Osteoblast (primary cell): ENCODE data around the gene GREM2. TPM values are rescaled to one million over a fixed set of nuclear protein-coding genes. Genes with fewer than 3 reads are reported as not detected.

Experiments used
- DNase-seq: peaks from one replicate; pipeline ENCODE4 v3.0.0; 2011; ENCODE audit warnings: low spot score, mixed read lengths; ENCODE audit not compliant: insufficient read length; ENCODE audit errors: missing footprints
- H2AFZ ChIP-seq: 2 replicates; pipeline ENCODE4 v1.6.0; 2011; ENCODE audit warnings: mild to moderate bottlenecking, low read length
- H3K27ac ChIP-seq: 2 replicates; pipeline ENCODE4 v1.5.1; 2011; ENCODE audit warnings: mild to moderate bottlenecking, low read depth, low read length, moderate library complexity
- H3K27me3 ChIP-seq: 2 replicates; pipeline ENCODE4 v1.6.0; 2012; ENCODE audit warnings: mild to moderate bottlenecking, control low read depth, inconsistent platforms, low read length, moderate library complexity; ENCODE audit not compliant: insufficient read depth
- H3K36me3 ChIP-seq: 2 replicates; pipeline ENCODE4 v1.5.1; 2011; ENCODE audit warnings: mild to moderate bottlenecking, low read length, control low read depth, moderate library complexity; ENCODE audit not compliant: insufficient read depth
- H3K4me1 ChIP-seq: 2 replicates; pipeline ENCODE4 v1.5.1; 2011; ENCODE audit warnings: mild to moderate bottlenecking, low read length, control low read depth, moderate library complexity; ENCODE audit not compliant: insufficient read depth
- H3K4me2 ChIP-seq: 2 replicates; pipeline ENCODE4 v1.6.0; 2011; ENCODE audit warnings: mild to moderate bottlenecking, low read length; ENCODE audit not compliant: insufficient read depth
- H3K4me3 ChIP-seq: fragments of 200-600 bp; sonication (generic); 3 replicates; pipeline ENCODE4 v1.5.1; 2012; ENCODE audit warnings: mild to moderate bottlenecking, low read length, inconsistent platforms; ENCODE audit not compliant: insufficient read depth
- H3K79me2 ChIP-seq: 2 replicates; pipeline ENCODE4 v1.6.0; 2012; ENCODE audit warnings: mild to moderate bottlenecking, low read length, control low read depth, inconsistent platforms; ENCODE audit not compliant: insufficient read depth
- H3K9me3 ChIP-seq: 2 replicates; pipeline ENCODE4 v1.5.1; 2011; ENCODE audit warnings: low read depth, low read length, control low read depth
- H4K20me1 ChIP-seq: 2 replicates; pipeline ENCODE4 v1.6.0; 2012; ENCODE audit warnings: mild to moderate bottlenecking, low read length, control low read depth; ENCODE audit not compliant: insufficient read depth
- total RNA-seq: library from RNA; depleted of rRNA; stranded (reverse); fragments of >200 nt; gene quantifications from 2 replicates; pipeline ENCODE4 v1.2.3, GENCODE V29; 2012
- TF ChIP-seq, protein P1 (sequence below): IDR thresholded peaks from 2 replicates; pipeline ENCODE4 v1.5.1; 2011; ENCODE audit warnings: mild to moderate bottlenecking, low read depth, low read length, moderate library complexity; ENCODE audit errors: extremely low read depth

GREM2 gene
- total RNA-seq, 1 donor = 4.7 TPM

DNA sequence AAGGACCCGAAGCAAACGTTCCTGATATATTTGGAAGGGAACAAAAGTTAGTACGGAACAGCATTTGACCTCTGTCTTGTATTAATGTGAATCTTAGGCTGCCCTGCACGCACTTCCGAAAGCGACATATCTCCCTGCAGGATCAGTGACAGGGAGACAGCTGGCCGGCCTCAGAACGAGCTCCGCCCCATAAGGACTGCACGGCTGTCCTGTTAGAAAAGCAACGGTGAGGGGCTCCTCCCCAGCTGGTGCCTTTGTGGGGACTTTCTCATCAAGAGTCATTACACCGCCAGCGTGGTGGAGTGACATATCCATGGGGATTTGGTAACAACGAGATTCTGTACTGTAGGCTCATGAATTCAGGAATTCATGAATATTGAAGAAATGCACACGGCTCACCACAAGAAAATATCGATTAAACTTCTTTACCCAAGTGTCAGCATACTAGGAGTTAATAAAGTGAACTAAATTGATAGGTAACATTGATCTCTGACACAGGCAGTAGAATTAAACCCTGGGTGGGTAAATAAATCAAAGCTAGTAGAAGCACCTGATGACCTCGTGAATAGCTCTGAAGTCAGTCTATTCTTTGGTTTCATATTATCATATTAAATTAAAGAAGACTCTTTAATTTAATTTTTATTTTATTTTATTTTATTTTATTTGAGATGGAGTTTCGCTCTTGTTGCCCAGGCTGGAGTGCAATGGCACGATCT, 8.1 kb upstream of the GREM2 start:
- Histone ChIP-seq H3K79me2 (no peaks in the 10 kb centered on the region), H3K27ac (no peak overlapping the region), H3K4me3 (no peak overlapping the region), H3K27me3 (no peaks in the 10 kb centered on the region), H4K20me1 (no peaks in the 10 kb centered on the region), H3K9me3 (no peaks in the 10 kb centered on the region), H3K4me2 (no peak overlapping the region), H3K4me1 (peaks cover 2% of the 10 kb centered on the region), H2AFZ (no peak overlapping the region), H3K36me3 (no peaks in the 10 kb centered on the region)
- TF ChIP-seq, protein P1, sequence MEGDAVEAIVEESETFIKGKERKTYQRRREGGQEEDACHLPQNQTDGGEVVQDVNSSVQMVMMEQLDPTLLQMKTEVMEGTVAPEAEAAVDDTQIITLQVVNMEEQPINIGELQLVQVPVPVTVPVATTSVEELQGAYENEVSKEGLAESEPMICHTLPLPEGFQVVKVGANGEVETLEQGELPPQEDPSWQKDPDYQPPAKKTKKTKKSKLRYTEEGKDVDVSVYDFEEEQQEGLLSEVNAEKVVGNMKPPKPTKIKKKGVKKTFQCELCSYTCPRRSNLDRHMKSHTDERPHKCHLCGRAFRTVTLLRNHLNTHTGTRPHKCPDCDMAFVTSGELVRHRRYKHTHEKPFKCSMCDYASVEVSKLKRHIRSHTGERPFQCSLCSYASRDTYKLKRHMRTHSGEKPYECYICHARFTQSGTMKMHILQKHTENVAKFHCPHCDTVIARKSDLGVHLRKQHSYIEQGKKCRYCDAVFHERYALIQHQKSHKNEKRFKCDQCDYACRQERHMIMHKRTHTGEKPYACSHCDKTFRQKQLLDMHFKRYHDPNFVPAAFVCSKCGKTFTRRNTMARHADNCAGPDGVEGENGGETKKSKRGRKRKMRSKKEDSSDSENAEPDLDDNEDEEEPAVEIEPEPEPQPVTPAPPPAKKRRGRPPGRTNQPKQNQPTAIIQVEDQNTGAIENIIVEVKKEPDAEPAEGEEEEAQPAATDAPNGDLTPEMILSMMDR = no peak
- no peak for DNase-seq

DNA sequence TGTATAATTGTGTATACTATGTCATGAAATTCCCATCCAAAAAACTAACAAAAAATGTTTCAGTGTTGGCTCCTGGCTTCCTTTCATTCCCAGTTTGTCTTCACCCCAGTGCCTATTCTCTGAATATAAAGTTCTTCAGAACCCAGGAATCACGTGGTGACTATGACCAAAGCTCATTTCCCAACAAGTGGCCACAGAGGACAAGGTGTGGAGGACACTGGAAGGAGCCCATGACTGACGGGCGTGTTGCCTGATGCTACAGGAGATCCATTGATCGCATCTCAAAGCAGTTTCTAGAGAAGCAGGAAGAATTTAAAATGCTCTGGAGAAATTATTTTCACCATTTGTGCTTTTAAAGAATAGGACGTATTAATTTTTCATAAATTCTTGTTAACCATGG, 7.4 kb upstream of the GREM2 start:
- Histone ChIP-seq H4K20me1 (no peaks in the 10 kb centered on the region), H3K79me2 (no peaks in the 10 kb centered on the region), H3K27ac (no peak overlapping the region), H2AFZ (no peak overlapping the region), H3K27me3 (no peaks in the 10 kb centered on the region), H3K4me3 (no peak overlapping the region), H3K4me2 (no peak overlapping the region), H3K36me3 (no peaks in the 10 kb centered on the region), H3K4me1 (peaks cover 2% of the 10 kb centered on the region), H3K9me3 (no peaks in the 10 kb centered on the region)
- DNase-seq = no peak
- TF ChIP-seq, protein P1 = no peak

DNA sequence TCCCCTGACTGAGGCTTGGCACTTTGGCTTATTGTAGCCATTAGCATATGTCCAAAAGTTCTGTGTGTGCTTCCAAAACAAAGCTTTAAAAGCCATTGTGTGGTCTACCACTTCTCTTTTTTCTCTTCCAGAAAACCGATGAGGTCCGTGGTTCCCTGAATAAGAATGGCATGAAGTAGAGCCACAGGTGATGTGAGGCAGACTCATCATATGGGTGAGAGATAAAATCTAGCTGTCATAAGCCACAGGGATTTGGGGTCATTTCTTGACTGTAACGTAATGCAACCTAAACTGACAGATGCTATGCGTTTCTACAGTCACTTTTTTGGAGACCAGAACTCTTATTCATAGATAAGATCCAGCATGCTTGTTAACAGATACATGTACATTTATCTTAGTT, 7.0 kb upstream of the GREM2 start:
- Histone ChIP-seq H3K79me2 (no peaks in the 10 kb centered on the region), H3K4me3 (no peak overlapping the region), H3K27me3 (no peaks in the 10 kb centered on the region), H2AFZ (no peak overlapping the region), H3K4me2 (no peak overlapping the region), H4K20me1 (no peaks in the 10 kb centered on the region), H3K9me3 (no peaks in the 10 kb centered on the region), H3K36me3 (no peaks in the 10 kb centered on the region), H3K27ac (no peak overlapping the region), H3K4me1 (peaks cover 2% of the 10 kb centered on the region)
- TF ChIP-seq, protein P1 = no peak
- no peak for DNase-seq

DNA sequence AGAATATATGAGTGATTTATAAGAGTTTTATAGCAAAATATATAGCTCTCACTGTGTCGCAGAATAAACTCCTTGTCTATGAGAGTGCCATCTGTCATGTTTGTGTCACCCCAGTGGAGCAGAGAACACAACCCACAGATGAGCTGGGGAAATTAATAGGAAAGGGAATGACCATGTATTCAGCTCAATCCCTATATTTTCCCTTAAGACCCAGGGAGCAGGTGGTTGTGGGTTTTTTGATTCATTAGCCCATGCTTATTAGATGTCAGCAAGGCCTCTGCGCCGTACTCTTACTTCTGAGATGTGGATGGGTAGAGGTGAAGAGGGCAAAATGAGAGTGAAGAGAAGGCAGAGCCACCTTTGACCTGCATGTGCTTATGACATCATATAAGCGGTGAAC, 4.1 kb upstream of the GREM2 start:
- TF ChIP-seq, protein P1 = no peak
- Histone ChIP-seq H3K79me2 (peaks cover 8% of the 10 kb centered on the region), H2AFZ (no peak overlapping the region), H3K4me3 (no peak overlapping the region), H3K27me3 (no peaks in the 10 kb centered on the region), H3K9me3 (no peaks in the 10 kb centered on the region), H3K4me2 (no peak overlapping the region), H3K27ac (no peak overlapping the region), H4K20me1 (no peaks in the 10 kb centered on the region), H3K36me3 (no peaks in the 10 kb centered on the region), H3K4me1 (peaks cover 16% of the 10 kb centered on the region)
- DNase-seq = no peak
